Skeletal muscle satellite cell (primary cell): ENCODE measurements around the gene EFTUD2.

Experiments used
- H3K27me3 ChIP-seq: 2 replicates; pipeline ENCODE4 v1.7.0; 2013; ENCODE audit warnings: low read length; ENCODE audit not compliant: control insufficient read depth, insufficient read depth
- H3K36me3 ChIP-seq: 2 replicates; pipeline ENCODE4 v1.7.0; 2013; ENCODE audit warnings: mild to moderate bottlenecking, control low read depth, low read length; ENCODE audit not compliant: insufficient read depth
- H3K4me1 ChIP-seq: 2 replicates; pipeline ENCODE4 v1.7.0; 2013; ENCODE audit warnings: low read length; ENCODE audit not compliant: control insufficient read depth, insufficient read depth
- H3K4me2 ChIP-seq: 2 replicates; pipeline ENCODE4 v1.7.0; 2013; ENCODE audit warnings: mild to moderate bottlenecking, low read length
- H3K4me3 ChIP-seq: 2 replicates; pipeline ENCODE4 v1.7.0; 2013; ENCODE audit warnings: low read length
- H3K9ac ChIP-seq: 2 replicates; pipeline ENCODE4 v1.7.0; 2013; ENCODE audit warnings: mild to moderate bottlenecking, low read depth, low read length, moderate library complexity
- H3K9me3 ChIP-seq: replicated peaks from 2 replicates; pipeline ENCODE4 v1.7.0; 2013; ENCODE audit warnings: mild to moderate bottlenecking, control low read depth, low read length

Gene EFTUD2

DNA sequence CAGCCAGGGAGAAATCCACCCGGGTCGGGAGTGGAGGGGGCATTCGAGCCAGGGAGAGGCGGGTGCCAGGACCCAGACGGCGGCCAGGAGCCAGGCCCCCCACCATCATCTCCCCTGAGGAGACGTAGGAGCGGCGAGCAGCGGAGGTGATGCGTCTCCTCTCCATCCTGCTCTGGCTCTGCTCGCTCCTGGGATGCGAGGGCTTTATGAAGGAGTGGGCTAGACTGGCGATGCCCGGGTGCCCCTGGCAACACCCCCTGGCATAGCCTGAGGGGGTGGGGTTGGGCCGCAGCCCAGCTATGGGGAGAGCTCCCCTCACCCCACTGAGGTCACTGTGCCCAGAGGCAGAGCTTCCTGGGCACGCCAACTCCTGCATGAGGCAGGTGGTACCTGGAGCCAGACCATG, 16.1 kb upstream of the EFTUD2 start, which contains the start of gene GFAP:
Gene GFAP, minus strand, starts transcription at position 180 of the 406 bp plus-strand sequence. Its CDS starts 14 bp downstream, at position 166.
- peaks cover 21% of the 10 kb centered on the region for H3K4me1 ChIP-seq
- H3K4me2 ChIP-seq: no peak within 1 kb of the TSS
- no peaks in the 10 kb centered on the region for H3K9me3 ChIP-seq
- no peaks in the 10 kb centered on the region for H3K36me3 ChIP-seq
- H3K4me3 ChIP-seq: no peak within 1 kb of the TSS
- H3K27me3 ChIP-seq: peaks cover 15% of the 10 kb centered on the region
- H3K9ac ChIP-seq: no peak within 1 kb of the TSS

DNA sequence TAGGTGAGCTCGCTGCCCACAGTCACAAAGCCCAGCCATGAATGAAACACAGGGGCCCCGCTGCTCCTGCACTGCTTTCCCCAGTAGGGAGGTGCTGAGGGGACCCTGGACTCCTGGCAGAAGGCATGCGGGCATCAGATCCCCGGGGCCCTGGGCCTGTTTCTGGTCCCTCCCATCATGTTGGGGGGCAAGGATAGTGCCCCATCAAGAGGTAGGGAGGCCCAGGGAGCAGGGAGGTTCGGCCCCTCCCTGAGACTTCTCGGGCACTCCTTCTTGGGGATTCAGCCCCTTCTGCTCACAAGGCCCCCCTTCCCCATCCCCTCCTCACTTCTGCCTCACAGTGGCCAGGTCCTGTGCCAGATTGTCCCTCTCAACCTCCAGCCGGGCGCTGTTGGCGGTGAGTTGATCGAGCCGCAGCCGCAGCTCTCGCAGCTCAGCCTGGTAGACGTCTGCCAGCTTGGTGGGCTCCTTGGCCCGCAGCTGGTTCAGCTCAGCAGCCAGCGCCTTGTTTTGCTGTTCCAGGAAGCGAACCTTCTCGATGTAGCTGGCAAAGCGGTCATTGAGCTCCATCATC, 15.5 kb upstream of the EFTUD2 start:
- Histone ChIP-seq H3K27me3 (peaks cover 15% of the 10 kb centered on the region), H3K9me3 (no peaks in the 10 kb centered on the region), H3K4me2 (no peak overlapping the region), H3K4me3 (no peak overlapping the region), H3K9ac (no peak overlapping the region), H3K4me1 (peaks cover 22% of the 10 kb centered on the region), H3K36me3 (no peaks in the 10 kb centered on the region)

DNA sequence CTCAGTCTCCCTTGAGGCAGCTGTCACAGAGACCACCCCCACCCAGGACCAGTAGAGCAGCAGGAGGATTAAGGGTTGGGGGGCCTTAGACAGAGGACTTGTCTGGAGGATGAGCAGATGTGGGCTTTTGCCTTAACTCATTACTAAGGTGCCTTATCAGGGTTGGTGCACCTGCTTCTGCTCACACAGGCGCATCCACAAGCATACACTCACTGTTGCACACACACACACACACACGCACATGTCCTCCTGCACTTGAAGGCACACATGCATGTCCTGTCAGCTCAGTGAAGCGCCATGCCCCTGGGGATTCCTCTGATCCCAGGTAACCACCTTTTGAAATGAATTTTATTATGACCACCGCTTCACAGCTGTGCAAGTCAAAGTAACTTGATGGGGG, 14.9 kb upstream of the EFTUD2 start:
- no peaks in the 10 kb centered on the region for H3K9me3 ChIP-seq
- no peaks in the 10 kb centered on the region for H3K36me3 ChIP-seq
- H3K4me2 ChIP-seq: no peak overlapping the region
- no peak overlapping the region for H3K4me3 ChIP-seq
- H3K4me1 ChIP-seq: peaks cover 26% of the 10 kb centered on the region
- H3K9ac ChIP-seq: no peak overlapping the region
- H3K27me3 ChIP-seq: peaks cover 15% of the 10 kb centered on the region

DNA sequence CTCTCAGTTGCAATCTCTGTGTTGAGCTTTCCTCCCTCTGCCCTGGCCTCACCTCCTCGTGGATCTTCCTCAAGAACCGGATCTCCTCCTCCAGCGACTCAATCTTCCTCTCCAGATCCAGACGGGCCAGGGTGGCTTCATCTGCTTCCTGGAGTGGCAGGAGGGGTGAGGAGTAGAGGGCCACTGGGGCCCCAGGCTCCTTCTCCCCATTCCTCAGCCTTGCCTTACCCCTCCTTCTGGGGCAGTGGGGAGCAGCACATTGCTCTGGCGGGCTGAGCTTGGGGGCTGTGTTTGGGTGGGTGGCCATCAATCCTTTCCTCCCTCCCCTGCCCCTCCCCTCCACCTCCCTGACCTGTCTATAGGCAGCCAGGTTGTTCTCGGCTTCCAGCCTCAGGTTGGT, 14.4 kb upstream of the EFTUD2 start:
- Histone ChIP-seq H3K4me1 (peaks cover 29% of the 10 kb centered on the region), H3K27me3 (peaks cover 15% of the 10 kb centered on the region), H3K4me2 (no peak overlapping the region), H3K9me3 (no peaks in the 10 kb centered on the region), H3K9ac (no peak overlapping the region), H3K36me3 (no peaks in the 10 kb centered on the region), H3K4me3 (no peak overlapping the region)

DNA sequence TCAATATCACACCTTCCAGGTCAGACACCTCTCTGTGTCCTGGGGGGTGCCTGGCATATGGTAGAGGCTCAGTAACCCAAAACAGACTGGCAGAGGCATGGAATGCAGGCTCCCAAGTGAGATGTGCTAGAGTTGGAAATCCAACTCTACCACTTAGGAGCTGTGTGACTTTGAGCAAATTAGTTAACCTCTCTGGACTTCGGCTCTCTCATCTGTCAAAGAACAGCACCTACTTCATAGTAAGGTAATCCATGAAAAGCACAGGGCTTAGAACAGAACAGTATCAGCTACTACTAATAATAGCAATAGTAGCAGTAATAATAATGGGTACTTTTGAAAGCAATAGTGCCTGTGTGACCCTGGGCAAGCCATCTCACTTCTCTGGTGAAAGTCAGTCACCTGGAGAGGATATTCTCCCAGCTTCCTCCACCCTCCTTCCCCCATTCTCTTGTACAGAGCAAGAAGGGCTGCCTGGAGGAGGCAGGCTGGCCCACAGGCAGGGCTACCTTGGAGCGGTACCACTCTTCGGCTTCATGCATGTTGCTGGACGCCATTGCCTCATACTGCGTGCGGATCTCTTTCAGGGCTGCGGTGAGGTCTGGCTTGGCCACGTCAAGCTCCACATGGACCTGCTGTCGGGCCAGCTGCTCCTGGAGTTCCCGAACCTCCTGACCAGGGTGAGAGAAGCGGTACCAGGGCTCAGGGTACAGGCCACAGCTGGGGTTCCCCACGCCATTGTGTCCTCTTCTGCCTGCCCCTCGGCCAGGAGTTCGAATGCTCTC, 13.7 kb upstream of the EFTUD2 start:
- no peak overlapping the region for H3K4me2 ChIP-seq
- H3K27me3 ChIP-seq: peaks cover 15% of the 10 kb centered on the region
- H3K4me3 ChIP-seq: no peak overlapping the region
- peaks cover 29% of the 10 kb centered on the region for H3K4me1 ChIP-seq
- H3K9me3 ChIP-seq: no peaks in the 10 kb centered on the region
- H3K9ac ChIP-seq: no peak overlapping the region
- no peaks in the 10 kb centered on the region for H3K36me3 ChIP-seq

DNA sequence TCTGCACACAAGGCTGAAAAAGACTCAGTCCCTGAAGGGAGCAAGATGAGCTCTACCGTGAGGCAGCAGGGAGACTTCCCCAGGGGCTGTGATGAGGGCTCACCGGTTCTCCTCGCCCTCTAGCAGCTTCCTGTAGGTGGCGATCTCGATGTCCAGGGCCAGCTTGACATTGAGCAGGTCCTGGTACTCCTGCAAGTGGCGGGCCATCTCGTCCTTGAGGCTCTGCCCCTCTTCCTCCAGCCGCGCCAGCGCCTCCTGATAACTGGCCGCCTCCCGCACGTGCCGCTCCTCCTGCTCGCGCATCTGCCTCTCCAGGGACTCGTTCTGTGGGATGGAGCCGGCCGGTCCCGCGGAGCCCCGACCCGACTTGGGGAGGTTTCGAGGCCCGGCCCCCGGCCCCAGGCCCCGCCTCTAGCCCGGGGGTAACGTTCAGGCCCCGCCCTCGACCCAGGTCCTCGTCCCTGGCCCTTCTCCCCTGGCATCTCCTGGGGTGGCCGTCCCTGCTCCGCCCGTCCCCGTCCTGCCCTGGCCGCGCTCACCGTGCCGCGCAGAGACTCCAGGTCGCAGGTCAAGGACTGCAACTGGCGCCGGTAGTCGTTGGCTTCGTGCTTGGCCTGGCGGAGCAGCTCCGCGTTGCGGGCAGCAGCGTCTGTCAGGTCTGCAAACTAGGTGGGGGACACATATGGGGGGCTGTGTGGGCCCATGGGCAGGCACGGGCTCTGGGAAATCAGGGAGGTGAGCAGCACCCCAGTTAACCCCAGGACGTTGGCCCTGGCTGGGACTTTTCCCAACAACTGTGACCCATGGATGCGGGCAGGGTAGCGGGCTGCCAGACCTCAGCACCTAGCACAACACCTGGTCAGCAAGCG, 12.1 kb upstream of the EFTUD2 start:
- peaks cover 15% of the 10 kb centered on the region for H3K27me3 ChIP-seq
- no peak overlapping the region for H3K4me3 ChIP-seq
- H3K9ac ChIP-seq: no peak overlapping the region

DNA sequence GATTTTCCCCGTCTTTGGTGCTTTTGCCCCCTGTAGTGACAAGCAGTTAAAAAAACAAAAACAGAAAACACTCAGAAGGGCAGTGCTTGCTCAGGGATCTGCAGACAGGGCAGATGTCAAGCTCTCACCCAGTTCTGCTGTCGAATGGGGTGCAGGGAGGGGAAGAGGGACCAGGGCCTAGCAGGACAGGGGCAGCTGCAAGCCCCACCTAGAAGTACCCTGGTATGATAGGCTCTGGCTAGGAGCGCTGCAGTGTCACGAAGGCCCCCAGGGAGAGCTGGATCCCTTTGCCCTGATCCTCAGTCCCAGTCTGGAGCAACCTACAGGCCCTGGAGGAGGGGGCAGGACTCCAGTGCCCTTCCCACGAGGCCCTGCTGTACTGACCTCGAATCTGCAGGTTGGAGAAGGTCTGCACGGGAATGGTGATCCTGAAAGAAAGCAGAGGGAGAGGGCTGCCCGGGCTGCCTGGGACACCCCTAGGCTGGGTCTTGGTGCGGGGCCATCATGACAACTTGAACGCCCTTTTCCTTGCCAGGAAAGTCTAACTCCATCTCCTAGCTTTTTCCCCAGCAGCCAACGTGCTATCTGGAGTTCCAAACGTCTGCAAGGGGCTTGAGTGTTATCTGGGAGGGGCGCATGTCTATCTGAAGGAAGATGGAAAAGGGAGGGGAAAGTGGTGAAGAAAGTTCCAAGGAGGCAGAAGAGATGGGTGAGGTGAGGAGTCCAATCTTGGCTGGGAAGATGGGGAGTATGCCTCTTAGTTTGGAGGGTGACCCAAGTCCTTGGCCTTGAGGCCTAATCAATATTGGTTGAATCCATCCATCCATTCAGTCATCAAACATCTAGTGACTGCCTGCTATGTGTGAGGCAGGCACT, 11.2 kb upstream of the EFTUD2 start:
- no peak overlapping the region for H3K4me2 ChIP-seq
- H3K9me3 ChIP-seq: no peaks in the 10 kb centered on the region
- H3K36me3 ChIP-seq: no peaks in the 10 kb centered on the region
- peaks cover 14% of the 10 kb centered on the region for H3K27me3 ChIP-seq
- no peak overlapping the region for H3K9ac ChIP-seq
- peaks cover 25% of the 10 kb centered on the region for H3K4me1 ChIP-seq
- no peak overlapping the region for H3K4me3 ChIP-seq

More for the DNA sequence above, 12.1 kb upstream of the EFTUD2 start:
- peak overlapping the region; percentile 59 for H3K4me2 ChIP-seq
- no peaks in the 10 kb centered on the region for H3K9me3 ChIP-seq
- H3K4me1 ChIP-seq: peaks cover 21% of the 10 kb centered on the region
- no peaks in the 10 kb centered on the region for H3K36me3 ChIP-seq

DNA sequence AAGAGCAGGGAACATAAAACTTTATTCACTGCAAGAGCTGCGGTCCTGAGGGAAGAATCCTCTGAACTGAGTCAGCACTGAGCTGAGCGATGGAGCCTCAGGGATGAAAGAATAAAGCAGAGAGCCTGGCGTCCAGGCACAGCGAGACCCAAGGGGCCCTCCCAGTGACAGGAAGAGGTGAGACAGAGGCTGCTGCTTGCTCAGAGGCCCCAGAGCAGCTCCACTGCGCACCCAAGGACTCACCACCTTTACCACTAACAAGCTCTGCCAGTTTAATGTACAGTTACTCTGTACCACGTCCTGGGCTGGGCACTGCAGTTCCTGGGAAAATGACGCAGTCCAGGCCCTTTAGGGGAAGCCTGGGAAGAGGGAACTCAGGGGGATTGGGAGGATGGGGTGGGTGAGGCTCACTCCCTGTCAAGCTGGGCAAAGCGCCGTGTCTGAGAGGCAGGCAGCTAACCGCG, 10.5 kb upstream of the EFTUD2 start:
- Histone ChIP-seq H3K4me3 (no peak overlapping the region), H3K4me2 (no peak overlapping the region), H3K9ac (no peak overlapping the region), H3K9me3 (no peaks in the 10 kb centered on the region), H3K36me3 (no peaks in the 10 kb centered on the region), H3K4me1 (peaks cover 31% of the 10 kb centered on the region), H3K27me3 (peaks cover 13% of the 10 kb centered on the region)

DNA sequence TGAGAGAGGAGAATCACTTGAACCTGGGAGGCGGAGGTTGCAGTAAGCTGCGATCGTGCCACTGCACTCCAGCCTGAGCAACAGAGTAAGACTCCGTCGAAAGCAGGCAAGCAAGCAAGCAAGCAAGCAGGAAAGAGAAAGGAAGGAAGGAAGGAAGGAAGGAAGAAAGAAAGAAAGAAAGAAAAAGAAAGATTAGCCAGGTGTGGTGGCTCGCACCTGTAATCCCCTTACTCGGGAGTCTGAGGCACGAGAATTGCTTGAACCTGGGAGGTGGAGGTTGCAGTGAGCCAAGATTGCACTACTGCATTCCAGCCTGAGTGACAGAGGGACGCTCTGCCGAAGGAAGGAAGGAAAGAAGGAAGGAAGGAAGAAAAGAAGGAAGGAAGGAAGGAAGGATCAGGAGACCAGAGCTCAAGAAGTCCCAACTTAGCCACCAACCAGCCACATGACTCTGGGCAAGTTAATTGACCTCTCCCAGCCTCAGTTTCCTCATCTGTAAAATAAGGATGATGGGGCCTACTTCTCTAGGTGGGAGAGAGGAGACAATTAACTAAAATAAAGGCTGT, 9.6 kb upstream of the EFTUD2 start:
- Histone ChIP-seq H3K4me2 (no peak overlapping the region), H3K4me3 (no peak overlapping the region), H3K27me3 (peaks cover 13% of the 10 kb centered on the region), H3K4me1 (peaks cover 31% of the 10 kb centered on the region), H3K36me3 (no peaks in the 10 kb centered on the region), H3K9ac (no peak overlapping the region), H3K9me3 (no peaks in the 10 kb centered on the region)

DNA sequence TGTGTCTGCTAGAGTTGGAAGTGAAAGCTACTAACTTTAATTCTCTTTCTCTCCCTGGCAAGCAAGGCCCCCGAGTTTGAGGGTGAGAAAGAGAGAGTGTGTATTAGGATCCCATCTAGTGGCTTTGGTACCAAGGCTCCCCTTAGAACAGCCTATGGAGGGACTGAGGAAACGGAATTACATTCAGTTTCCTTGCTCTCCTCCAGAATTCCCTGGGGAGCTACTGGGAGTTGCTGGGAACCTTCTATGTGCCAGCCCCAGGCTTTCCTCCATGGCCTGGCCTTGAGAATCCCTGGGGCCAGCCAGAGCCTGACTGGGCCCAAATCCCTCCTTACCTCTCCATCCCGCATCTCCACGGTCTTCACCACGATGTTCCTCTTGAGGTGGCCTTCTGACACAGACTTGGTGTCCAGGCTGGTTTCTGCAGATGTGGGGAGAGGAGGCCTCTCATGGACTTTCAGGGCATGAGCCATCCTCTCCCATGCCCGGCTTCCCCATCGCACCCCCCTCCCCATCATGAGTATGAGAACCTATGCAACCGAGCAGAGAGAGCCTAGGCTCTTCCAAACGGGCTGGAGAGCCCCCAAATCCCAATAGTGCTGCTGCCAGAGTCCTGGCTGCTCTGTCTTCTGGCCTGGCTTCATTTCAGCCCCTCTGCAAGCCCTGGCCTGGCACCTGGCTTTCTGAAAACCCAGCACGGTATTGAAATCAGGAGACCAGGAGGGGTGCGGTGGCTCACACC, 8.7 kb upstream of the EFTUD2 start:
- H3K9me3 ChIP-seq: no peaks in the 10 kb centered on the region
- no peaks in the 10 kb centered on the region for H3K36me3 ChIP-seq
- H3K4me1 ChIP-seq: peaks cover 31% of the 10 kb centered on the region
- peaks cover 5% of the 10 kb centered on the region for H3K27me3 ChIP-seq
- H3K4me2 ChIP-seq: no peak overlapping the region
- no peak overlapping the region for H3K9ac ChIP-seq
- no peak overlapping the region for H3K4me3 ChIP-seq
